ENCODE measurements around the gene CPEB3.

DNA sequence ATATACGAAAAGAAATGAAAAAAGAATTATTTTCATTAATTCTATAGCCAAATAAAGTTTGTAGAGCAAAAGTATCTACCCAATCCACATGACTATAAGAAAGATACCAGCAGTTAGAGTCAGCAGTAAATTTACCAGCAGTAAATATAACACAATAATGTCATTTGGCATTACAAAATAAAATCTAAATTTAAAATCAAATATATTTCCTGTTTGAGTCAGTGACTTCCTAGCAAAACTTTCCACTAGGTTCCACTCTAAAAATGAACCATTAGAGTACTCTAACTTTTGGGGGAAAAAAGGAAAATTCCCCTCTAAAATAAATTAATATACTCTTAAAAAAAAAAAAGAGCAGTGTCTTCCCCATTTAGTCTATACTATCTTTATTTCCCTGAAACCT lies 144.8 kb downstream of the CPEB3 start:
- TF ChIP-seq POLR2A (IDR thresholded peaks at IDR 0.05; ENCODE audit: low read length) (no peak), GATA1 (IDR thresholded peaks at IDR 0.05; ENCODE audit: low read depth, low read length) (no peak)
